ENCODE results near the gene HTR6.

DNA sequence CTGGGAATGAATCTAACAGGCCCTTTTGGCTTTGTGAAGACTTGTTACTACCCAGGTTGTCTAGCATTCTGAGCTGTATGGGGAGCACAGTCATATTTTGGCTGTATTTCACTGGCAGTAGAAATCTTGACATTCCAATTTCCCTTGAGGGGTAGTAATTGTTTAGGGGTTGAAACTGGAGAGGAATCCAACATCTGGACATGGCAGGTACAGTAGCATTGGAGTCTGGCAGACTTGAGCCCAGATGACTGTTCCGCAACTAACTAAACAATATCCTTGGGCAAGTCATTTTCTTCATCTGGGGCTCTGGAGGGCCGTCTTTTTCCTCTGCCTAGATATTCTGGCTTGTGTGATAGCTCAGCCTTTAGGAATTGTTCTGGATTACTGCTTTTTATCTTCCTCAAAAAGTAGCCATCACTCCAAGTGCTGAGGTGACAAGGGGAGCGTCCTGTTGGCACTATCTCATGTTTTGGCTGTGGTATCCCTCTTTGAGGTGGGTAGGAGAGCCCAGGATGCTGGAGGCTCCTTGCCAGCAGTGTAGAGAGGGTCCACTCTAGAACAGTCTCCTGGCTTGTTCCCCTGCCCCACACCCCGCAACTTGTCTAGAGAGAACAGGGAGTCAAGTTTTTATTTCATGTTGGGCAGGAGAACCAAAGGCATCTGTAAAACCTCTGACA, 43.3 kb upstream of the HTR6 start:
- no peak for TF ChIP-seq CTCF (conservative IDR thresholded peaks at IDR 0.05 in 1 of 2, IDR thresholded peaks at IDR 0.05 in 1 of 2; ENCODE audit: extremely low read depth in 1 of 2, insufficient read depth in 1 of 2, low read depth in 1 of 2, low read length in 2 of 2)
- TF ChIP-seq EZH2 (IDR thresholded peaks at IDR 0.05; ENCODE audit: borderline replicate concordance, low read length): no peak
